ENCODE data around the gene FBXO44. TPM values are rescaled to one million over a fixed set of nuclear protein-coding genes. Genes with fewer than 3 reads are reported as not detected.

The FBXO44 gene
- total and polyA plus RNA-seq, 10 of the 15 experiments (the other 5 are each of a cell fraction or from before 2014, with no cell fraction given) = 0.77 to 22.4 (median 8.2) TPM

GRCh38 chr1:11620924-11621323, 33.8 kb upstream of the FBXO44 start:
- H3K4me2 ChIP-seq (ENCODE audit: control insufficient read depth, insufficient read depth) = no peak overlapping the region
- H4K20me1 ChIP-seq (ENCODE audit: control insufficient read depth, insufficient read depth) = no peaks in the 10 kb centered on the region
- no peak for DNase-seq (ENCODE audit: low read depth, low spot score)
- ChIA-PET RAD21 (ENCODE audit: unreplicated experiment) (no interaction called here), CTCF (no interaction called here), POLR2A (no interaction called here), SMC1A (ENCODE audit: uncharacterized antibody, unreplicated experiment) (no interaction called here)
- no peaks in the 10 kb centered on the region for H3K36me3 ChIP-seq (ENCODE audit: control insufficient read depth in 2 of 2, insufficient read depth in 2 of 2, low read length in 1 of 2)
- H2AFZ ChIP-seq (ENCODE audit: control insufficient read depth, low read depth, low read length) = no peak overlapping the region
- in situ Hi-C loops (cut with MboI) (no loop called here), intact Hi-C loops (cut with micrococcal nuclease; ENCODE audit: unreplicated experiment) (no loop called here)
- BruUV-seq (replicated peaks) = no TSS peak
- H3K79me2 ChIP-seq (ENCODE audit: control insufficient read depth, insufficient read depth, low read length) = no peaks in the 10 kb centered on the region
- no peaks in the 10 kb centered on the region for H3K9me3 ChIP-seq (replicated peaks; ENCODE audit: control insufficient read depth, insufficient read depth, low read length)
- no peak for FAIRE-seq
- H3K4me3 ChIP-seq = no peak overlapping the region
- no peak overlapping the region for H3K27ac ChIP-seq (ENCODE audit: control insufficient read depth, insufficient read depth)
- H3K9ac ChIP-seq (ENCODE audit: control insufficient read depth, insufficient read depth, low read length) = no peak overlapping the region
- no peaks in the 10 kb centered on the region for H3K4me1 ChIP-seq (ENCODE audit: control insufficient read depth, insufficient read depth, low read length)
- H3K27me3 ChIP-seq (replicated peaks in 1 of 2; ENCODE audit: control insufficient read depth in 2 of 2, insufficient read depth in 2 of 2, low read length in 1 of 2) = peaks cover 0 to 1% of the 10 kb centered on the region in 2 experiments; a peak in 2 of 4 replicates
- ATAC-seq = no peak
- WGBS (ENCODE audit: insufficient coverage, insufficient replicate concordance, low lambda C conversion rate, missing lambda C conversion rate) = 39% methylated on average over 5 of the region's 5 CpGs
- TF ChIP-seq NFIC (IDR thresholded peaks at IDR 0.05; ENCODE audit: low read depth, low read length) = no peak
- TF ChIP-seq SREBF1 (IDR thresholded peaks at IDR 0.05; ENCODE audit: low read length) = no peak
- TF ChIP-seq USF1 (IDR thresholded peaks at IDR 0.05; ENCODE audit: borderline replicate concordance, extremely low read length, insufficient read depth, low read depth, low read length) = no peak
- no peak for TF ChIP-seq IKZF2 (IDR thresholded peaks at IDR 0.05)
- no peak for TF ChIP-seq CTCF (IDR thresholded peaks at IDR 0.05 in 2 of 3, conservative IDR thresholded peaks at IDR 0.05 in 1 of 3; ENCODE audit: control insufficient read depth in 2 of 3, extremely low read depth in 1 of 3, insufficient read depth in 1 of 3, low read depth in 3 of 3, low read length in 3 of 3)
- TF ChIP-seq CEBPZ (IDR thresholded peaks at IDR 0.05; ENCODE audit: low read depth, low read length) = no peak
- TF ChIP-seq HSF1 (IDR thresholded peaks at IDR 0.05; ENCODE audit: low read depth, low read length) = no peak
- TF ChIP-seq SRF (IDR thresholded peaks at IDR 0.05; ENCODE audit: low read depth in 2 of 2, low read length in 2 of 2) = no peak
- TF ChIP-seq ZNF274 (IDR thresholded peaks at IDR 0.05; ENCODE audit: insufficient read depth, insufficient read length) = no peak
- no peak for TF ChIP-seq SIN3A (IDR thresholded peaks at IDR 0.05; ENCODE audit: low read depth, low read length)
- TF ChIP-seq KDM1A (IDR thresholded peaks at IDR 0.05; ENCODE audit: borderline replicate concordance) = no peak
- TF ChIP-seq ATF2 (IDR thresholded peaks at IDR 0.05; ENCODE audit: low read length) = no peak
- TF ChIP-seq ZNF384 (IDR thresholded peaks at IDR 0.05; ENCODE audit: borderline replicate concordance, low read depth, low read length) = no peak

Measured in GM12878 (cell line).